Mesodermal cell (in vitro differentiated cells): ENCODE results near the gene YEATS2. TPM values are rescaled to one million over a fixed set of nuclear protein-coding genes. Genes with fewer than 3 reads are reported as not detected.
"Not testable (repeated sequence)": the region's sequence is repeated elsewhere in the genome, so short reads cannot be mapped to it uniquely, and the experiment has no call there.

Experiments used
- H3K27ac ChIP-seq: 2 replicates; pipeline ENCODE4 v1.7.0; 2013; ENCODE audit warnings: mild to moderate bottlenecking, low read depth, low read length, moderate library complexity; ENCODE audit not compliant: severe bottlenecking
- H3K36me3 ChIP-seq: 2 replicates; pipeline ENCODE4 v1.7.1; 2013; ENCODE audit warnings: mild to moderate bottlenecking, low read length, moderate library complexity; ENCODE audit not compliant: control insufficient read depth, insufficient read depth
- H3K4me1 ChIP-seq: one replicate; pipeline ENCODE4 v1.7.1; 2013; ENCODE audit warnings: mild to moderate bottlenecking, low read length; ENCODE audit not compliant: insufficient read depth, control insufficient read depth, poor library complexity, severe bottlenecking
- H3K4me3 ChIP-seq: 2 replicates; pipeline ENCODE4 v1.7.0; 2013; ENCODE audit warnings: low read length, control low read depth, mild to moderate bottlenecking; ENCODE audit not compliant: insufficient read depth, poor library complexity, severe bottlenecking; ENCODE audit errors: extremely low read depth
- H3K9me3 ChIP-seq: 2 replicates; pipeline ENCODE4 v1.7.1; 2013; ENCODE audit warnings: mild to moderate bottlenecking, low read length, moderate library complexity; ENCODE audit not compliant: control insufficient read depth
- WGBS, 2 experiments: methylation state at CpG; one replicate each; pipeline ENCODE4 v1.1.5; 2013; ENCODE audit warnings: missing lambda C conversion rate in 2 of 2; ENCODE audit not compliant: insufficient coverage in 2 of 2; 5-methylcytosine and 5-hydroxymethylcytosine counted together
- polyA plus RNA-seq, 2 experiments: library from polyadenylated mRNA; stranded (reverse); fragments of 50-300 nt; gene quantifications; one replicate each; pipeline ENCODE4 v1.2.3, GENCODE V29; 2013

Gene YEATS2
- polyA plus RNA-seq (2013, experiment 1 of 2): 44.0 TPM
- 38.4 TPM for polyA plus RNA-seq (2013, experiment 2 of 2)

- peak within 1 kb of the TSS; percentile 91 for H3K27ac ChIP-seq
- H3K36me3 ChIP-seq: peaks cover 18% of the 10 kb centered on the region
- H3K9me3 ChIP-seq: no peaks in the 10 kb centered on the region
- H3K4me3 ChIP-seq: peak within 1 kb of the TSS; percentile 97
- H3K4me1 ChIP-seq: peaks cover 11% of the 10 kb centered on the region
- 0 to 1% methylated on average over 46 to 65 of the region's 89 CpGs for WGBS, 2 experiments
These were observed at the start of gene YEATS2 for GRCh38 chr3:183697610-183698317. TSS of gene YEATS2 (plus strand) at chr3:183697797. CDS start at chr3:183715163, 17,366 bp downstream.

DNA sequence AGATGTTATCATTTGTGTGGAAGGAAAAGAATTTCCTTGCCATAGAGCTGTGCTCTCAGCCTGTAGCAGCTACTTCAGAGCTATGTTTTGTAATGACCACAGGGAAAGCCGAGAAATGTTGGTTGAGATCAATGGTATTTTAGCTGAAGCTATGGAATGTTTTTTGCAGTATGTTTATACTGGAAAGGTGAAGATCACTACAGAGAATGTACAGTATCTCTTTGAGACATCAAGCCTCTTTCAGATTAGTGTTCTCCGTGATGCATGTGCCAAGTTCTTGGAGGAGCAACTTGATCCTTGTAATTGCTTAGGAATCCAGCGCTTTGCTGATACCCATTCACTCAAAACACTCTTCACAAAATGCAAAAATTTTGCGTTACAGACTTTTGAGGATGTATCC lies 47.0 kb upstream of the YEATS2 start:
- H3K36me3 ChIP-seq: peaks cover 60% of the 10 kb centered on the region
- H3K9me3 ChIP-seq: peaks cover 24% of the 10 kb centered on the region
- 87 to 97% methylated on average over 3 of the region's 4 CpGs for WGBS, 2 experiments

DNA sequence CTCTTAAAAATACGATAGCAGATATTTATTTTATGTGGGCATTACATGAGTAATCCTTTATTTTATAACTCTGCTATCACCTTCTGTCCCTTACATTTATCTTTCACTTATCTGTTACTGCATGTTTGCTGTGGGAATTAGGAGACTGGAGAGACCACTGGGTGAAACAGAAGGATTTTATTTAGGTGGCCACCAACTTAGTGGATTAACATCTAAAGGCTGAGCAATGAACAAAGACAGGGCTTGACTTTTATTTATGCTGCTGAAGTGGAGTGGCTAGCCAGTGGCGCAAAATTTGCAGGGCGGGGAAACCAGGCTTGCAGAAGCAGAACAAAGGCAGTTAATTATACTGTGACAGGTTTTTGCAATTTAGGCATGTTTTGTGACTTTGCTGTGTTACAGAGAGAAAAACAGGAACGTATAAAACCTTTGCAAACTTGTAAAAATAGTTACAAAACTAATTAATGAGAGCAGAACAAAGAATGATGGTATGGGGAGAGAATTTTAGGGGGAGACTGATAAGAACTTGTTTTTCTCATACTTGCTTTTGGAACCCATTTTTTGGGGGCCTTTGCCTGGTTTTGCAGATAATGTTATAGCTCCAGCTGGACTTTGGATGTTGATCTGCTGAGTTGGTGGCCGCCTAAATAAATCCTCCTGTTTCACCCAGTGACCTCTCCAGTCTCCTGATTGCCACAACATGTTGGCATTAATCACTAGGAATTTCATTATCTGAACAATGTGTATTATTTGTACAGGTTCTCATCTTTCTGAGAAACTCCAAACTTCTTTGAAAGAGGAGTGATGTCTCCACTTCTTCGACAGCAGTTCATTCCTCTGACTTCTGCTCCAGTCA lies 44.2 kb upstream of the YEATS2 start:
- Histone ChIP-seq H3K36me3 (peaks cover 61% of the 10 kb centered on the region), H3K9me3 (peaks cover 27% of the 10 kb centered on the region), H3K4me1 (no peaks in the 10 kb centered on the region), H3K4me3 (no peak overlapping the region), H3K27ac (no peak overlapping the region)
- WGBS, 2 experiments: 94 to 97% methylated on average over 3 of the region's 6 CpGs

More for the DNA sequence above, 47.0 kb upstream of the YEATS2 start:
- H3K27ac ChIP-seq: no peak overlapping the region
- H3K4me1 ChIP-seq: no peaks in the 10 kb centered on the region
- no peak overlapping the region for H3K4me3 ChIP-seq

DNA sequence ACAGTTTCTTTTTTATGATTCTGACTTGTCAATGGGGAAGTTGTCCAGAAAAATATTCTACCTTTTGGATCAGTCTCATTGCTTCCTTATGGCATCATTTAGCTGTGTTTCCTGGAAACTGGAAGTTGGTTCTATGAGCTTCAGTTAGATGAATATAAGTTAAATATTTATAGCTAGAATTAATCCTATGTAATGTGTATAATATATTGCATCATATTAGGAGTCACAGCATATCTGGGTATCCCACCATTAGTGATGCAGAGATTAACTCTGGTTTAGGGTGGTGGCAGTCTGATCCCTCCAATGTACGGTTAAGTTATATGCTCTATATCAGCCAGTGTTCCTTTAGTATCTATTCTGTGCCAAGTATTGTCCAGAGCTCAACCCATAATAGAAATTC lies 42.9 kb upstream of the YEATS2 start:
- Histone ChIP-seq H3K9me3 (peaks cover 27% of the 10 kb centered on the region), H3K27ac (no peak overlapping the region), H3K36me3 (peaks cover 71% of the 10 kb centered on the region), H3K4me3 (no peak overlapping the region), H3K4me1 (no peaks in the 10 kb centered on the region)
- 100% methylated on average over 1 of the region's 1 CpG; no CpG with 5 or more reads in 1 of the 2 experiments for WGBS, 2 experiments

DNA sequence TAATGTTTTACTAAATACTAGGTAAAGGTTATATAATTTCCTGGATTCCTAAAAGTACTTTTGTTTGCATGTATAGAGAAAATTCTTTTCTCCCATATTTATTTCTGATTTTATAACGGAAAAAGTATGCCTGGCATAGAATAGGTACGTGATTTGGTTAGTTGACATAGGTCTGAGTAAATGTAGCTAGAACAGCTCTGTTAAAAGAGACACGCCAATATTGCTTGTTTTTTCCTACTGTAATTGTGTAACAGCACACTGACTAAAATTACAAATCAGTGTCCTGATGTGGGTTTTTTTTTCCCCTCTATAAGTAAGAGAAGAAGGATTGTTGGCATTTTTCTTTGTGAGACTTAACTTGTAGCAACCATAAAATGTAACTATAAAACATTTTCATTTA lies 35.5 kb upstream of the YEATS2 start:
- no peak overlapping the region for H3K4me3 ChIP-seq
- WGBS, 2 experiments: 100% methylated on average over 1 of the region's 3 CpGs; no CpG with 5 or more reads in 1 of the 2 experiments
- H3K36me3 ChIP-seq: peaks cover 54% of the 10 kb centered on the region
- H3K4me1 ChIP-seq: no peaks in the 10 kb centered on the region
- no peaks in the 10 kb centered on the region for H3K9me3 ChIP-seq
- no peak overlapping the region for H3K27ac ChIP-seq

- Histone ChIP-seq H3K9me3 (no peaks in the 10 kb centered on the region), H3K4me1 (no peaks in the 10 kb centered on the region), H3K4me3 (no peak overlapping the region), H3K27ac (no peak overlapping the region), H3K36me3 (peaks cover 58% of the 10 kb centered on the region)
- 92% methylated on average over 2 of the region's 3 CpGs; no CpG with 5 or more reads in 1 of the 2 experiments for WGBS, 2 experiments
These were observed 32.6 kb upstream of the YEATS2 start for GRCh38 chr3:183664913-183665381.

- H3K27ac ChIP-seq: no peak overlapping the region
- 82% methylated on average over 2 of the region's 3 CpGs; no CpG with 5 or more reads in 1 of the 2 experiments for WGBS, 2 experiments
- H3K4me1 ChIP-seq: no peaks in the 10 kb centered on the region
- no peak overlapping the region for H3K4me3 ChIP-seq
- no peaks in the 10 kb centered on the region for H3K9me3 ChIP-seq
- H3K36me3 ChIP-seq: peaks cover 24% of the 10 kb centered on the region
These were observed 17.5 kb upstream of the YEATS2 start for GRCh38 chr3:183680061-183680460.

GRCh38 chr3:183687705-183688104 lies 9.9 kb upstream of the YEATS2 start:
- Histone ChIP-seq H3K9me3 (no peaks in the 10 kb centered on the region), H3K27ac (no peak overlapping the region), H3K36me3 (no peaks in the 10 kb centered on the region), H3K4me1 (no peaks in the 10 kb centered on the region), H3K4me3 (no peak overlapping the region)
- WGBS, 2 experiments: 85% methylated on average over 3 of the region's 6 CpGs; no CpG with 5 or more reads in 1 of the 2 experiments

DNA sequence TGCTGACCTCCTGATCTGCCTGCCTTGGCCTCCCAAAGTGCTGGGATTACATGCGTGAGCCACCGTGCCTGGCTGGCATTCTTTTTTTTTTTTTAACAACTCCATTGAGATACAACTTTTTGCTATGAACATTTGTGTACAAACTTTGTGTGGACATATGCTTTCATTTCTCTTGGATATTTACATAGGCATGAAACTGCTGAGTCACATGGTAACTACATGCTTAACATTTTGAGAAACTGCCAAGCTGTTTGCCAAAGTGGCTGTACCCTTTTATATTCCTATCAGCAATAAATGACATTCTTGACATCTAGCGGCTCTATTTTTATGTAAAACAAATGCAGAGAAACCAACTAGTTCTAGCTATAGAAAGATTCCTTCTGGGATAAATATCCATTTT lies 8.7 kb upstream of the YEATS2 start:
- no peaks in the 10 kb centered on the region for H3K9me3 ChIP-seq
- H3K27ac ChIP-seq: no peak overlapping the region
- H3K36me3 ChIP-seq: no peaks in the 10 kb centered on the region
- H3K4me1 ChIP-seq: no peaks in the 10 kb centered on the region
- 100% methylated on average over 1 of the region's 3 CpGs for WGBS, 2 experiments
- no peak overlapping the region for H3K4me3 ChIP-seq

DNA sequence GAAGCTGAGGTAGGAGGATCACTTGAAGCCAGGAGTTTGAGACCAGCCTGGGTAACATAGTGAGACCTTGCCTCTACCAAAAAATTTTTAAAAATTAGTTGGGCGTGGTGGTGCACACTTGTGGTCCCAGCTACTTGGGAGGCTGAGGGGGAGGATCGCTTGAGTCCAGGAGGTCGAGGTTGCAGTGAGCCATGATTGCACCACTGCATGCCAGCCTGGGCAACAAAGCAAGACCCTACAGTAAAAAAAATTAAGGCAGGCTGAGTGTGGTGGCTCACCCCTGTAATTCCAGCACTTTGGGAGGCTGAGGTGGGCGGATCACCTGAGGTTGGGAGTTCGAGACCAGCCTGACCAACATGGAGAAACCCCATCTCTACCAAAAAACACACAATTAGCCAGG lies 8.0 kb upstream of the YEATS2 start:
- H3K9me3 ChIP-seq, H3K4me1 ChIP-seq, H3K4me3 ChIP-seq, H3K36me3 ChIP-seq, H3K27ac ChIP-seq: not testable (repeated sequence)
- 67 to 91% methylated on average over 2 to 3 of the region's 5 CpGs for WGBS, 2 experiments
